ENCODE results near the gene ARHGAP26.

GRCh38 chr5:143236682-143237081 lies 466.5 kb downstream of the ARHGAP26 start:
- TF ChIP-seq CTCF (IDR thresholded peaks at IDR 0.05) (no peak), SIN3A (IDR thresholded peaks at IDR 0.05; ENCODE audit: borderline replicate concordance, insufficient read depth, low read depth, low read length) (no peak), POLR2AphosphoS5 (IDR thresholded peaks at IDR 0.05; ENCODE audit: low read depth, low read length) (no peak)
